Erythroblast (primary cell): ENCODE results near the gene WDR91.

ENCODE experiments used
- GATA1 ChIP-seq: IDR thresholded peaks from 2 replicates; pipeline ENCODE4 v1.6.1; 2011; ENCODE audit warnings: low read depth, mild to moderate bottlenecking, control low read depth, low read length, moderate library complexity
- POLR2A ChIP-seq: IDR thresholded peaks from 2 replicates; pipeline ENCODE4 v1.6.1; 2011; ENCODE audit warnings: mild to moderate bottlenecking, low read length

DNA sequence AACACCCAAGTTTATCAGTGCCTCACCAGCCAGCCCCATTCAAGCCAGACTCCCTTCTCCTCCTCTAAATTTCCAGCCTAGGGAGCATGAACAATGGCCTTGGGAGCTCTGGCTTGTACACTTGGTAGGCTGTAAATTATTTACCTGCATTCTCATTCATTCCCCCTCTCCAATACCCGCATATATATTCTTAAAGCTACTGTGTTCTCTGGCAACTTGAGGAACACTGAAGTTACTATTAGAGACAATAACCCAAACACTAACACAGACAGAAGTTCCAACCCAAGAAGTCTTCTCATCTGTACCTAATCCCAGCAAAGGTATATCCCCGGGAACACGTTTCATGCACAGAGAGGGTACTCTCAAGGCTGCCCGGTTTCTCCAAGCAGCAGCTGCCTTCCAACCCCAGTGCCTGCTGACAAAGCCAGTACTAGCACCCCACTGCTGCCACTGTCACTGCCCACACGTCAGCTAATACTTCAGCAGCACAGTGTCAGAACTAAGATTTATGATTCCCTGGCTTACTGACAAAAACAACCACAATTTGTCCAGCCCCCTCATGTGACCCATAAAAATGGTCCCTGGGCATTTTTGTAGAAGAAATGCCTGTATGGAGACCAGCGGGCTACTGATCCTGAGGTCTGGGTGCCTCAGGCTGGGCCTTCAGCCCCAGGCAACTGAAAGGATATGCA is 3.1 kb downstream of the WDR91 start:
- TF ChIP-seq POLR2A, result no peak
- no peak for TF ChIP-seq GATA1
